Stimulated activated CD4-positive, alpha-beta T cell treated with anti-CD3 and anti-CD28 coated beads, Interleukin-4, amount 100 ng/mL, for 24 hours (primary cell): ENCODE results near the gene KCNH2.

Experiments
- DNase-seq: peaks from one replicate; pipeline ENCODE4 v3.0.0-alpha.2; 2020

Gene KCNH2

DNA sequence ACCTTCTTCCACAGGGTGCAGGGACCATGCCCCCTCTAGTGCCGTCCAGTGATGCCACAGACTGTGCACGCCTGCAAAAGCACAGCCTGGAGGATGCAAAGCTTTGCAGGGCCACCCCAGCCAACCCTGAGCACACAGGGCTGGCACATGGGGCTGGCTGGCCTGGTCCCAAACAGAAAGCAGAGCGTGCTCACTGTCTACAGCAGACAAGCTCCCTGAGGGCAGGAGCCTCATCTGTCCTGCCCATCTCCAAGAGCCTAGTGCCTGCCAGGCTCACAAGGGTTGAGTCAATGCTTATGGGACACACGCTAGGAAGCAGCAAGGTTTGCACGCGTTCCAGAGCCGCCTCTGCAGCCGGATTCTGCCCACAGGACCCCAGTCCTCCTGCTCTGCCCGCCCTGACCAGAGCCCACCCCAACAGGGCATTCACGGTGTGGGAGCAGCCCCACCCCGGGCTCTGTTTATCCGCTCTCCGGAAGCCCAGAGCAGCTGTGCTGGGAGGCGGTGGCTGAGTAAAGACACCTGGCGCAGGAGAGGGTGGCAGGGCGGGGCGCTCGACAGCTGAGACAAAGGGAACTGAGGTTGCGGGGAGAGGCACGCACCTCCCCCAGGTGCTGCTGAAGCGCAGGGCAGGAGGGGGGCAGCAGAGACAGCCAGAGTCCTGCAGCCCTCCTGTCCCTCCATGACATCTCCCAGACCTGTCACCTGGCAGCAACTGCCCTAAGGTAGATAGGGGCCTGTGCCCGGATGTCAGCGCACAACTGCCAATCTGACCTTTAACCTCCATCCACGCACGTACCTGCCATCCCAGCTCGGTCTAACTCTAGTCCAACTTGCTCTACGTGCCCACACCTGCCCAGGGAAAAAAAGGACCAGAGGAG, 4.3 kb downstream of the KCNH2 start:
- DNase-seq = no peak

DNA sequence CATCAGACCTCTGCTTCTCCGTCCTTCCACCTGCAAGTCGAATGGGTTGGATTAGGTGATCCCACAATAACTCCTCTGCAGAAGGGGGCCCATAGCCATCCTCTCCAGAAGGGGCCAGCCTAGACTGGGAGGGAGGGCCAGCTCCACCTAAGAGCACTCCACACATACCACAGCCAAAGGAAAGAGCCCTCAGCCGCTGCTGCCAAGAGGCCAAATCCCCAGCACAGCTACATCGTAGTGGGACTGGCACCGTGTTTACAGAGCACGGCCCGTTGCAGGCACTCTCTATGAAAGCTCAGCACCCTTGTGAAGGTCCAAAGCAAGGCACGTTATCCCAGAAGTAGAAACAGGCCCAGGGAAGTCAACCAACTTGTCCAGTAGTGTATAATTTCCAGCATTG, 5.4 kb downstream of the KCNH2 start:
- no peak for DNase-seq

DNA sequence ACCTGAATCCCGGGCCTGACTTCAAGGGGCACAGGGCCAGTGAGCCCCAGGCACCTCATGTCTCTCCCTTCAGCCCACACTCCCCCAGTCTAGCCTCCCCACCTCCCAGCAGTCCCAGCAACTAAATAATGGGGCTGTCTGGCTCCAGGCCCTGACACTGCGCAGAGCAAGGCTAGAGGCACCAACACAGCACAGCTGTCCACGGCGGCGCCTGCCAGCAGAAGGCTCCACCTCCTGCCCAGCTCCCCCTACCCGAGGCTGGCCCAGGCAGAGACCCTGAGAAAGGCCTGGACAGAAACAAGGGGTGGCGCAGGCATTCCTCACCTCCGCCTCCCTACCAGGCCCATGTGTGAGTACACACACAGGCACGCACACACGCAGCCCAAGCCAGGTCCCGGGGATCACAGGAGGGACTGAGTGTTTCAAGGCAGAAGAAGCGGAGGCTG, 6.1 kb downstream of the KCNH2 start:
- DNase-seq = no peak

DNA sequence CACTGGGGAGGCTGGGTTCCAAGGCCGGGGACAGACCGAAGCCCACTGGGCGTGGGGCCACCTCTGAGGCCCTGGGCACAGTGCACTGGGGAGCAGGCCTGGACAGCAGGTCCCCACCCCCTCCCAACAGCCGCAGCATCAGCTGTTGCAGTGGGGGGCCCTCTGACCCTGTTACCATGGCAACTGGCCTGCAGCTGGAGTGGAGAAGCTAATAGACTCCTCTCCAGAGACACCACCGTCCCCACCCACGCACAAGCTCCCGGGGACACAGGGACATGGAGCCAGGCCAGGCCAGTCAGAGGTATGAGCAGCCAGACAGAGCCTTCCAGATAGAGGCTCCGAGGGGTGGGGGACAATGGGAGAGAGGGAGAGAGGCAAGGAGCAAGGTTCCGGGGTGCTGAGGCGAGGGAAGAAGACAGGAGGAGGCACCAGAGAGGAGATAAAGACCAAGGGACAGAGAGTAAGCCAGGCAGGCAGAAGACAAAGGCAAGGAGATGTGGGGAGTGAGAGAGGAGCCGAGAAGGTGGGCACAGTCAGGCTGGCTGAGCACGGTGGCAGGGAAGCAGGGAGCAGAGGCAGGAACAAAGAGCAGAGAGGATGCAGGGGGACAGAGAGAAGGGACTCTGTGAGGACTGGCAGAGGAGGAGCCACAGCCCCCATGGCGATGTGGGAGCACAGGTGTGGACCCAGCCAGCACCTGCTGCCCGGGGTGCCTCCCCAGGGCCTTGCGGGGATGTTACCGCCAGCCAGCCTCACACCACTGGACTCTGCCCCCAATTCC, 6.7 kb downstream of the KCNH2 start:
- no peak for DNase-seq

DNA sequence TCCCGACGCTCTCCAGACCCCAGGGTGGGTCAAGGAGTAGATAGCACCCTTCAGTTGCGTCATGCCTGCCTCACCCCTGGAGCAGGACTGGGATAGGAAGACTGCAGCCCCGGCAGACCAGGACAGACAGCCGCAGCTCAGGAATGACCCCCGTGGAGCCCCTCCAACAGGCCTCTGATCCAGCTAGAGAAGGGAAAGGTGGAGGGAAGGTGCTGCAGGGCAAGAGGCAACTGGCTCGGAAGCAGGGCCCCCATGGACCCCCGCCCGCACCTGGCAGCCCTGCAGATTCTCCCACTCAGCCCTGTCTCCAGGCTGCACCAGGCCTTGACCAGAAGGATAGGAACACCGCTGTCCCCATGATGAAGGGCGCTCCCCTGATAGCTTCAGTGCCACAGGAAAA, 7.7 kb downstream of the KCNH2 start:
- DNase-seq = no peak

DNA sequence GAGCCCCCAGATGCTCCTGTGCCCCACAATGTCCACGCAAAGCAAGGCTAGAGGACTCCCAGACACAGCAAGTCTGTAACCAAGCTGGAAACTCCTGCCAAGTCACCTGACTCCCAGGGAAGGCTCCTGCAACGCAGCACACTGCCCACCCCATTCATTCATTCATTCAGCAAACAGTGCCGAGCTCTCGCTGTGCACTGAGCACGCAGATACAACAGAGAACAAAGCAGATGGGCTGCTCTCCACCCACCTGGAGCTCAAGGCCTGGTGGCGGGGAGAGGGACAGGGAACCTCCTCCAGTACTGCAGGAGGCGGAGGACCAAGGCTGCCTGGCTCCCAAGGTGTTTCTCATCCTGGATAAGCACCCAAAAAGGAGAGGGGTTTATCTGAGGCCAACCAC, 8.6 kb downstream of the KCNH2 start:
- DNase-seq = no peak

DNA sequence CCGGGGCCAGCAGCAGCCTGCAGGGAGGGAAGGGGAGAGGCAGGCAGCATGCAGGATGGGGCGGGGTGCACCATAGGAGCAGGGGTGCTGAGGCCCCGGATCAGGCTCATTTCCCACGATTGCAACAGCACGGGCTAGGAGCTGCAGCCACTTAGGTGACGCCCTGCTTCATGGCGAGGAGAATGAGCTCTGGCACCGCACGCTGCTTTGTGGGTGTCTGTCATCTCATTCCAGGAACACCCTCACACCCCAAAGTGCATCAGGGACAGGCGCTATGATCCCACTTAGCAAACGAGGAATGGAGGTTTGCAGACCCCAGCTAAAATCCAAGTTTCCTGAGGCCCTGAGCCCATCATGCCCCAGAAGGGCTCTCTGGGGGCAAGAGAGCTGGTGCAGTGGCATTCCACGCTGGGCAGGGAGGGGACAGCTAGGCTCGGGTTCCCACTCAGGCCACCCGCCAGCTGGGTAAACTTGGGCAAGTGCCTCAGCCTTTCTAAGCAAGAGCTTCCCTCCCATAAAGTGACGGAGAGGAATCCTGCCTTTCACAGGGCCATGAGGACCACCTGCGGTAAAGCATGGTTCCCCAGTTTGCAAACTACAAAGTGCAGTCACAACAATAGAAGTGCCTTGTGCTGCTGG, 9.3 kb downstream of the KCNH2 start:
- no peak for DNase-seq

DNA sequence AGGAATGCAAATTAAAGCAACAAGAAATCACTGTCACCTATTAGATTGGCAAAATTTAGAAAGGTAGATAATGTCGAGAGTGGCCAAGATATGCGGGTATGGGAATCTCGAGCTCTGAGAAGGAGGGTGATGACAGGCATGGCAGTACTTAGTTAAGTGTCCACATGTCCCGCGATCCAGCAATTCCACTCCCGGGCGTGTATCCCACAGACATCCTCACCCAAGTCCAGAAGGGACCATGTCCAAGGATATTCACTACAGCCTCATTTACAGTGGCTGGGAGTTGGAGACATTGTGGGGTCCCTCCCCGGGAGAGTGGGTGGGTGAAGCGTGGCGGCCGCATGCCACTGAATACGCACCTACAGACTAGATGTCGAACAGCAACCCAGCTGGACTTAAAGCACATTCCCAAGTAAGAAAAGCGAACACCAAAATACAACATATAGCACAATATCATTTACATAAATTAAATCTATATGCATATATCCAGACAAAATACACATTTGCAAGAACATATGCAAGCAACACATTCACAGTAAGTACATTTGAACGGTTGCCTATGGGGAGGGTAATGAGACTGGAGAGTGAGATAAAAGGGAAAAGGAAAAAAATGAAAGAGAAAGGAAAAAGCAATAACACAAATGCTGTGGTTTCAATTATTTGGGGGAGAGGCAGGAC, 9.9 kb downstream of the KCNH2 start:
- no peak for DNase-seq

DNA sequence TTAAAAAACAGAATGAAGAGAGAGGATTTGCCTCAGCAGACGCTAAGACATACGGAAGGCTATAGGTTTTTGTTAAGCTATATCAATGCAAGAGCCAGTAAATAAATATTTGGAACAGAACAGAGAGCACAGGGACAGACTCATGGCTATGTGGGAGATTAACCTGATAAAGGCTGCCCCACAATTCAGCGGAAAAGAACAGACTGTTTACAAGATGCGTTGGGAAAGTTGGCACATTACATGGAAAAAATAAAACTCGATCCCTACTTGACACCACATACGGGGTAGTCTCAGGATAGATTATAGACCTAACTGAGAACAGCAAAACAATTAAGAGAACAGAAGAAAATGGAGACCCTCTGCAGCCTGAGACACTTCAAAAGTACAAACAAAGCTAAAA, 10.8 kb downstream of the KCNH2 start:
- no peak for DNase-seq

DNA sequence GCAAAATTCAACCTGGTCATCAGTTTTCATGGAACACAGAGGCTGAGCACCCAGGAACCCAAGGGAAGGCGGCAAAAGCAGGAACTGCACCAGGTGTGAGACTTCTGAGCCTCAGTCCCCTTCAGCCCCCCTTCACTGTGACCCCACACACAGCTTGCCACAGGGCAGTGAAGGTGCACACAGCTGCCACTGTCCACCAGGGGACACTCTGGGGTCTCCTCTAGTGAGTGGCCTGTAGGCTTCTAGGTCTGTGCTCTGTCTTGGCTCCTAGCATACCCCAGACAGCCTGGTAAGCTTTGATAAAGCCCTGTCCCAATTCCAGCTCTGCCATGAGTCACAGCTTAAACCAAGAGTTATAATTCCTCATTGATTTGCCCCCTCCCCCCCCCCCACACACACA, 12.1 kb downstream of the KCNH2 start:
- DNase-seq = no peak

DNA sequence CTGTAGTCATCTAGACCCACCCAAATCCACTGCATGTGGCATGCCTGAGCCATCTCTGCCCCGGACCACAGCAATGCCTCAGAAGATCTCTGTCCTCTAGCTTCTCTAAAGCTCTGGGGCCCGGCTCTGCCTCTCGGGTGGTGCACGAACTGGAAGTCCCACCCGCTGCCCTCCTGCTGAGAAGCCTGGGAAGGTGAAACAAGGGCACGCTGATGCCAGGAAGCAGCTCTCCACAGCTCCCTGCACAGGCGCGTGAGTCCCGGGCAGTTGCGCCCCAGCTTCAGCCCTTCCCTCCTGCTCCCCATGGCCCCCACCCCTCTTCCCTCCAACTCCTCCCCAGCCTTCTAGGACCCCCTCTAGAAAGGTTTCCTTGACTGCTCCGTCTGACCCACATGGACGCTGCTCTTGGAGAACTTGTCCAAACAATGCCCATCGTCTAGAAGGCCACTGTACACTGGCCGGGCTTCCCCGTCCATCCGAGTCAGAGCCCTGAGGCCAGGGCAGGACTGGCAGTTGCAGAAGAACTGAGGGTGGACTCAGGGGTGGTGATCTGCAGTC, 12.8 kb downstream of the KCNH2 start:
- no peak for DNase-seq

DNA sequence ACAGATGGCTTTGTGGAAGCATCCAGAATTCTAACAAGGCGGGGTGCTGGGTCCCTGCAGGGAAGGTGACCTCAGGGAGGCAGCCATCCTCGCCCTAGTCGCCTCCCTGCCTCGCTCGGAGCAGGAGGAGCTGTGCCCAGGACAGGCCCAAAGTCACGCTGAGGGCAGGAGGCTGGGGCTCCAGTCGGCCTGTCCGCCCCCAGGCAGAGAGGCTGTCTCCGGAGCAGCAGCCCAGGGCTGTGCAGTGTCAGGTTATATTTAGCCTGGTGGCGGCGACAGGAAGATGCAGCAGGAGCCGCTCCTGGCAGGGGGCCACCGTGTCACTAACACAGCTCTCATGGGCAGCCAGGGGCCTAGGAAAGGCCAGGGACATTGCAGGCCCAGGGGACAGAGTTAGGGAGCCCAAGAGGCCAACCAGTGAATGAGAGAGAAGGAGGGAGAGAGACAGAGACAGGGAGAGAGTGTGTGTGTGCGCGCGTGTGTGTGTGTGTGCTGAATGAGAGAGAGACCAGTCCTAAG, 13.5 kb downstream of the KCNH2 start:
- DNase-seq = no peak

DNA sequence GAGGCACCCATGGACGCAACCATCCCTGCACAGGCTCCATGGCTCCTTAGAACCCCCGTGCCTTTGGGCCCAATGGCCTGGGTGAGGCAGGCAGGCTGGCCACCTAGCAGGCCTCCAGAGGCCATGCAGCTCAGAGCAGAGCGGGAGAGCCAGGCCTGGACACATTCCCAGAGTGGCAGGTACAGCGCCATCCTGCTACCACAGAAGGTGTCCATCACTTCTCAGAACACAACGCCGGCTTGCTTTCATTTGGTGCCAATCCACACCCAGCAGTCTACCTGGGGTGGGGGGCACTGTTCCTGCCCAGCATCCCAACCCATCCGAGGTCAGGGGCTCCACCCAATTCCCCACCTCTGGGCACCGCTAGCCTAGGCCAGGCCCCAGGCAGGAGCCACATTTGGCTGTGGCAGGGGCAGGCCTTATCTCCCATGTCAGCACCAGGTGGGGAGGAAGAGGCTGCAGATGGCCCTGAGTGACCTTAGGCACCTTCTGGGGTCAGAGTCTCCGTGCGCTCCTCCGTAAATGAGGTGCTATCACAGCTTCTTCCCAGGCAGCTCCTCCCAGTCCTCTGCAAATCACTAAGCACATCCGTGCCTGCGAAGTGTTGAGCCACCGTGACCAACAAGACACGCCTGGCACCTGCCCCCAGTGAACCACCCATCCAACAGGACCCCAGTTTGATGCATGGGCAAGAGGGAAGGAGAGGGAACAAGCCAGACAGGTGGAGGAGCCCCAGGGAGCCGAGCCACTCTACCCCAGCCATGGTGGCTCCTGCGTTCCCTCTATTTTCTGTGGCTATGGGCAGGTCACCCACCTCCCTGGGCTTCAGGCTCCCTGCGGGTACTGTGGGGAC, 14.2 kb downstream of the KCNH2 start:
- no peak for DNase-seq

DNA sequence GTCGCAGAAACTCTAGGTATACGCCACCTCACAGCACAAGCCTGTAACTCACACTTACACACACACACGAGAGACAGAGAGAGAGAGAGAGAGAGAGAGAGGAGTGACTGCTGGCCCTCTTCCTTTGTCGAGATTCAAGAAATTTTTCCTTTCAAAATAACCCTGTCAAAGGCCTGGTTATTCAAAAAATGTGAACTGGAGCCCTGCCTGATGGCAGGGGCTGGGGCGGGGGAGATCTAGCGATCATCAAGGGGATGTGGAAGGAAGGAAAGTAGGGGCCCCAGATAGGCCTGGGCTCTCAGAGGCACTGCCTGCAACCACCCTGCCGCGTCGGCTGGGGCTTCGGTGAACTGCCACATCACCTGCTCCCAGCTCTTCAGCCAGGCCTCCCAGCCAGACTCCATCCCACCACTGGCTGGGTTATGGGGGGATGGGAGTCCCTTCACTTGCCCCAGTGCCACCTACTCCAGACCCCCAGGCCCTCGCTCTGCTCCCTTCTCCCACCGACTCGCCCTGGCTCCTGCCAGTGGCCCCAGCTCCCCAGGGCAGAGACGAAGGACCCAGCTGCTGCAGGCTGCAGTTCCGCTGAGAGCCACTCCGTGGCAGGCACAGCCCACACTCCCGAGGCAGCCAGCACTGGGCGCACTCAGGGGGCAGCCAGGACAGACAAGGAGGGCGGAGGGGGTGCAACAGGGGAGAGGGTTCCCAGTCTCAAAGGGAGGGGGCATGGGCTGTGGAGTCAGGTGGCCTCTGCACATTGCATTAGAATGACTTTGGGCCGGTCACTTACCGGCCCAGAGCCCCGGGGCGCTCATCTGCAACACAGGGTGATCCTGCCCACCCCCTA, 15.3 kb downstream of the KCNH2 start:
- DNase-seq = peak; percentile 60

DNA sequence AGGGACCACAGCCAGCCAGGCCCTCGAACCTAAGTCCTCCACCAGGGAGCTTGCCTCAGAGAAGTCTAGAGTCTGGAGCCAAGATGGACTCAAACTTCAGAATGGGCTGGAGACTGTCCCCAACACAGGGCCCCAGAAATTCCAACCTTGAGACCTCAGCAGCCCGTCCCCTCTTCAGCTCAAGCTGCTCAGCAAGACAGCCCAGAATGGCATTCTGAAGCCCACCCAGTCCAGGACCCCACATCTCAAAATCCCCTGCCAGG, 15.9 kb downstream of the KCNH2 start:
- no peak for DNase-seq

DNA sequence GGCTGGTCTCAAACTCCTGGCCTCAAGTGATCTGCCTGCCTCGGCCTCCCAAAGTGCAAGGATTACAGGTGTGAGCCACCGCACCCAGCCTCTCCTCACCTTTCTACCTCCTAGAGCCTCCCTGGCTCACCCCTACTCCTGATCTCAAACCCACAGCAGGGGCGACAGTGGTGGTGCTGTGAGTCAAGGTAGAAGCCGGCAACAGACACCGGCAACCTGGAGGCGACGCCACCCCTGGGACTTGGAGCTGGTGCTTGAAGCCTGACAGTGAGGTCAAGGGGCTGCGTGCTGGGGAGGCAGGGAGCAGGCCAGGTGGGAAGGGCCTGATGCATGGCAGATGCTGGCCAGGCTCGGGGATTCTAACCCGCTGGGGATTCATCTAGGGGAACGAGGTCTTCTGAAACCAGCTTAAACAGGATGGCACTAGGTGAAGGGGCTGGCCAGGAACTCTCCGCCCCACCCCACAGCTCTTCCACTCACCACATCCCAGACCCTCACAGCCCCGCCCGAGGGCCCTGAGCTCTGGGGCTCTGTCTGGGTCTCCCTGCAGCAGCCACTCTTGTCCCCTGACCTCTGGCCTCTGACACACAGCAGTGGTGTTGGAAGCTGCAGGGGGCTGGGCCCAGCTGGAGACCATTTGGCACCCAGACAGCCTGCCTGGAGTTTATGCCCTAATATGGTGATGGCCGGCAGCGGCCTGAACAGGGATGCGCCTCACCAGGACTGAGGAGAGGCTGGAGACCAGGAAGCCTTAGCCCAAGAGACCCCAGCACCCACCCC, 16.4 kb downstream of the KCNH2 start:
- no peak for DNase-seq

DNA sequence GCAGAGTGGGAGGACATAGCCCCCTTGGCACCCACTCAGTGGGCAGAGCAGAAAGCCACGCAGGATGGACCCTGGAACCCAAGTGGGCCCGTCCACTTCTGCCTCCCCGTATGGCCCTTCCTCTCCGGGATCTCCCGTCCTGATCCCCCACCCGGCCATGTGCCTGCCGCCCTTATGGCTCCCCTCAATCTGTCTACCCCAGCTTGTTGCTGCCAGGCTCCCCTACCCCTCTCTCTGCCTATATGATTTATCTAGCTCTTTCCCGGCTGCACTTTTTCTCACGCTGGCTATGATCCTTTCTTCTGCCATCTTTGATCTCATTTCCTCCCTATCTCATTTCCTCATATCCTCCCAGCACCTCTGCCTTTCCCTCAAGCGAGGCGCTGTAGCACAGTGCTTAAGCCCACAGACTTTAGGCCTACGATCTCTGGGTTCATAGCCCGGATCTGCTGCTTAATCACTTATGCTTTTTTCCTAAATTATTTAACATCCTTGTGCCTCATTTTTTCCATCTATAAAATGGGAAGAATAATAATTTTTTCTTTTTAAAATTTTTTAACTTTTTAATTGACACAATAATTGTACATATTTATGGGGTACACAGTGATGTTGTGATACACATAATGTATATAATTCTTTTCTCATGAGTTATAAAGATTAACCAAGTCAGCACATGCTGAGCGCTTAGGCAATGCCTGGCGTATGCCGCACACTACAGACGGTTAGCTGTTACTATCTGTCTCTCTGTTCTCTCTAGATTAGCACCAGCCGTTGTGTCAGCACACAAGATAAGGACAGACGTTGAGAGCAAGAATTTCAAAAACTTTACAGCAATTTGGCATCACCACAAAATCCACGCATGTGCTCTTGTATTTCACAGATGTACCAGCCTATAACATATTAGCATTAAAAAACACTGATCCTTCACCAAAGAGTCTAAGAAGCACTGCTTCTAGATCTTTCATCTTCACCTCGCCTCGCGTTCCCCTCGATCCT, 18.1 kb downstream of the KCNH2 start:
- no peak for DNase-seq

DNA sequence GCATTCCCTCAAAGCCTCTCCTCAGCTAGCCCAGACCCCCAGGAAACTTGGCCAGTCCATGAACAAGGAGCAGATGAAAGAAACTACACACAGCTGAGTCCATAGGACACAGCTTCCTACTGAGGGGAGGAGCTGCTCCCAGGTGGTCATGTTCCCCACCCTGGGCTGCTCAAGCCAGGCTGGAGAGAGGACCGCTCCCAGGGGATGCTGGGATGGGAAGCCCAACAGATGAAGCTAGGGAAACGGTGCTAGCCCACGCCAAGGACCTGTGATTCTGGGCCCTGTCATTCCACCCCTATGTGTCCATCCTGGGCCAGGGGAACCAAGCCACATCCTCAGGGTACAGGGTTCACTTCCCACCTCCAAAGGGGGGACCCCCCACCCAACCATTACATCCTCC, 19.0 kb downstream of the KCNH2 start:
- no peak for DNase-seq

DNA sequence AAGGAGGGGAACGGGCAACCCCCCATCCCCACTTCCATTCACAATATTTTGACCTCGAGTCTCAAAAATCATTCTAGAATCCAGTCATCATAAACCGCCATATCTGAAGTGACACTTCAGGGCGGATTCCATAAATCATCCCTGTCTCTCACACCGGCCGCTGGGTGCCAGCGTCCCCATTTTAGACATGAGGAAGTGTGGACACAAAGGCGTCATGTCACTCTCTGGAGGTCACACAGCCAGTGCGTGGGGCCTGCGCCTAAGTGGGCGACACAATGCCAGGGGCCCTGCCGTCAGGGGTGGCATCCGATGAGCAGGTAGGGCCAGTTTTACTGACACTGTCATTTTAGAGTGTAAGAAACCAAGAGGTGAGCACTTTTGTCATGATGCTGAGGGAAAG, 19.5 kb downstream of the KCNH2 start:
- DNase-seq = no peak
